Stimulated activated CD8-positive, alpha-beta memory T cell treated with anti-CD3 and anti-CD28 coated beads, Interleukin-4, amount 100 ng/mL, for 1 hour (primary cell): ENCODE data around the gene HS1BP3.

ENCODE experiments used
- DNase-seq, 2 donors: peaks; one replicate each; pipeline ENCODE4 v3.0.0-alpha.2; 2020; ENCODE audit warnings: low read depth in 2 of 2, low spot score in 1 of 2

HS1BP3 gene

DNA sequence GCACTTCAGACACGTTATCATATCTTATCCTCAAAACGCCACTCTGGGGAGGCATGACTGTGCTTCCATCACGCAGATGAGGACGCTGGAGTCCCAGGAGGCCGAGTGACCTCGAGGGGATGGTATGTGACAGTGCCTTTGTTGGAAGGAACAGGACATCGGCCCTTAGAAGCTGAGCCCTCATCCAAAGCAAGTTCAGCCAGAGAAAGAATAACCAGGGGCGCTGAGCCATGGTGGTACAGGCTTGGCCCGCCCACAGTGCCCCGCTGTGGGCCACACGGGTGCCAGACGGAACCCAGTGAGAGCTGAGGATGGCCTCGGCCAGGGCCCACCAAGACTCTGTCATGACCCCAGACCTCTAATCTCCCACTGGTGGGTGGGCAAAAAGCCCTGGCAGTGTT, 31.3 kb downstream of the HS1BP3 start:
- DNase-seq, result no peak

DNA sequence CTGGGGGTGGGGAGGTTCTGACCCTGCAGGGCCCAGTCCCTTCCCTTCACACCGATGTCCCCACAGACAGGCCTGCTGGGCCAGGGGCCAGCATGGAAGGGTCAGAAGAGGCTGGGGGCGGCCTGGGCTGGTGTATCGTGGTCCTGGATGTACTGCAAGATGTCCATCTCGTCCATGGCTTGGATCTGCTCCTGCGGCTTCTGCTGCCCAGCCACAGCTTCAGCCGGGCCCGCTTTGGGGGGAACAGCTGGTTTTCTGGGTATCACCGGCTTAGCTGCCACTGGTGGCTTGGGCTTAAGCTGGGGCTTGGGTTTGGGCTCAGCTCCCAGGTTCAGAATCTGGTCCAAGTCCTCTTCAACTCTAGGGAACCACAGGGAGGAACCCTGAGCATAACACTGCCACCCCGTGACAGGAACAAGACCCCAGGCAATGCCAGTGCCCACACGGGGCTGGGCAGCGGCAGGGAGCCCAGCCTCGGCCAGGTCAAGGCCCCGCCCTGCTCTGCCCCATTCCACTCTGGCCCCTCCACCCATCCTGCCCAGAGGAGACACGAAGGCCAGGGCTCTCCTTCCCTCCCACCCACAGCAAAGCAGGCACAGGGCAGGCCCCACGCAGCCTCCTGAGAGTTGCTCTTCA, 31.9 kb downstream of the HS1BP3 start:
- no peak for DNase-seq

DNA sequence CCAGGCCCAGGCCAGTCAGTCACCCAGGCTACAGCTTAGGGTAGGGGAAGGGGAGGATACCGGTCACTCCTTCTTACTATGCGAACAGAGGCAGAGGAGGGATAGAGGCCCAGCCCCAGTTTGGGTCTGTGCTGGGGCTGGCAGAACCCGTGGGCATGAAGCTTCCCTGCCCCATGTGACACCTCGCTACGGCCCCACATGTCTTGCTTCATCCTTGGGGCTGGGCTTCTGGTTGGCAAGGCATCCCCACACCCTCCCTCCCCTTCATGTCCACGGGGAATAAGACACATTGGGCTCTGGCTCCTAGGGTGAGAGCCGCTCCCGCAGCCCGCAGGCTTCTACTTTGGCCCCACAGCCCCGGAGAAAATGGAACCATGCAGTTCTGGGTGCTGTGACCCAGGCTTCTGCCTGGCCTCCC, 32.4 kb downstream of the HS1BP3 start:
- no peak for DNase-seq

DNA sequence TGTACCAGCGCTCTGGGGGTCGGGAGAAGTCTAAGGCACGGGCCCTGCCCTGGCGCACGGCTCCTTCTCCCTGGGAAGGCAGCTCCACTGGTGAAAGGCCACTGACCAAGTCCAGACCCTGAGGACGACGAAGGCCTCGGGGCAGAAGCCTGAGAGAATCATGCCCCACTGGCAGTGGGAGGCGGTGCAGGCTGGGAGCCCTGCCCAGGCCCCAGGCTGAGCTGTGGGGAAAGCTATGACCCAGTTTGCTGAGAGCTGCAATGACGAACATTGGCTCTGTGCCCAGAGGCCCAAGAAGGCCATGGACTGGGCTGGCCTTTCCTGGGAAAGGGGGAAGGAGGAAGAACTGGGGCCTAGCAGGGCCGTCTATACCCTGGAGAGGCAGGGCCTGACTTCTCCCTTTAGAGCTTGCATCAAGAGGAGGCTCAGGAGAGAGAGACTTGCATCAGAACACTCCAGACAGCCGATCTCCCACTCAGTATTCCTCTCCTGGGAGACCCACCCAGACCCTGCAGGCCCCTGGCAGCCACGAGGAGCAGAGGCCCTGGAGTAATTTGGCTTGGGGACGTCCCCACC, 32.9 kb downstream of the HS1BP3 start:
- no peak for DNase-seq

DNA sequence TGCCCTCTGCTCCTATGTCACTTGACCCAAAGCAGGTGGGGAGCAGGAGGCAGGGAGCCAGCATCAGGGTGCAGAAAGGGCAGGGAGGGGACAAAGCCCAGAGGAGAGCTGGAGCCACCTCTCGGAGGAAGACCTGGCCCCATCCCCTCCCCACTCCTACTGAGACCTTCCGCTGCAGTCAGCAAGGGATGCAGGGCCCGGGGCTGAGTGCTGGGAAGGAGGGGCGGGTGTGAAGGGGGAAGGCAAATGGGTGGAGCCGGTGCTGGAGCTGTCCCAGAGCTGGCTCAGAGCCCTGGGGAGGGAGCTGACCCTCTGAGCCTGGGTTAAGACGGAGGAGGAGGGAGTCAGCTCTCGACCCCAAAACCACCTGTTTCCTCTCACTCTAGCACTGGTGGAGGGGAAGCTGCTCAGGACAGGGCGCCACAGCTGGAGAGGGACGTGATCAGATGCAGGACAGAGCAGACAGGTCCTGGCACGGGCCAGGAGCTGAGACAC, 33.8 kb downstream of the HS1BP3 start:
- no peak for DNase-seq

DNA sequence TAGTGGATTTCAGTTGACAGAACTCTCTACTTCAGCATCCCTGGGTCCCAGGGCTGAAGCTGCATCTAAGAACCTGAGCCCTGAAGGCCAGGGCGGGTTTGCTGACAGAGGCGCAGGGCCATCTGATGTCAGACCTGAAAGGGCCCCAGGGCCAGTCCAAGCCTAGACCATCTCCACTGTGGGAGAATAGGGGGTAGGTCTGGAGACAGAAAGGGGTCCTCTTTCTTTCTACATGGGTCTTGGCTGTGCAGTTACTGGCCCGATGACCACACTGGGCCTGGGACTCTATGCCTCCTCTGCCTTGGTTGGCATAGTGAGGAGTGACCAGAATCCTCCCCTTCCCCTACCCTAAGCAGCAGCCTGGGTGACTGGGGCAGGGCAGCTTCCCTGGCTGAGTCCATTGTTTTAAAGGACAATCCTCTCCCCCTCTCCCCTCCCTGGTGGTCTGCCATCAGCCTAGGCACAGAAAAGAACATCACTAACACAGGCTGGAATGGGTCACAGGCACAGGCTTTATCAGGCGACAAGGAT, 34.5 kb downstream of the HS1BP3 start:
- DNase-seq, result no peak

DNA sequence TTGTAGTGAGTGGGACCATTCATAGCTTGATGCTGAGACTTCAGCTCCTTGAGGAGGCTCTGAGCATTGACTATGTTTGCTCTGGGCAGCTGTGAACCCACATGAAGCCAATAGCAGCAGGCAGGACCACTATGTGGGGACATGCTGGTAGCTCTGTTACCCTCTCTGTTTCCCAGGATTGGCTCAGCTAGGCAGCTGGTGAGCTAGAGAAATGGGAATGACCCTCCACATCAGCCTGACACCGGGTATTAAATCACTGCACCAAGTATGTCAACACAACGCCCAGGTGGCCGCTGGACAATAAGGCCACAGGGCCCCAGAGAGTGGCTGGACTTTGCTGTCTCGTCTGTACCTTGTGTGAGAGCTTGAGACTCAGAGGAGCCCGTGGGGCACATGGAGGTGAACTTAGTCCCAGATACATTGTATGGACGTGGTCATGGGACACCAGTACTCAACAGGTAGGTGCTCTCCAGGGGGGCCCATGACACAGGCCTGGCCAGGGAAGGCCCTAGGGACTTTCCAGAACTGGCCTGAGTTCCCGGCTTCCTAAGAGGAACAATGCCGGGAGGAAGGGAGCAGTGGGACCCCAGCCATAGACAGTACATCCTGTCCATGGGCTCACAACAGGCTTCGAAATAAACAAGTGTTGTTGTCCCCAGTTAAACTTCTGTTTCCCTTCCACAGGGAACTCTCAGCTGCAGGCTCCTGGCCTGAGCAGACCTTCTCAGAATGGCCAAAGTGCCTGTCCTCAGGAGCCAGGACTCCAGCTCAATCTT, 35.2 kb downstream of the HS1BP3 start:
- DNase-seq, result no peak

DNA sequence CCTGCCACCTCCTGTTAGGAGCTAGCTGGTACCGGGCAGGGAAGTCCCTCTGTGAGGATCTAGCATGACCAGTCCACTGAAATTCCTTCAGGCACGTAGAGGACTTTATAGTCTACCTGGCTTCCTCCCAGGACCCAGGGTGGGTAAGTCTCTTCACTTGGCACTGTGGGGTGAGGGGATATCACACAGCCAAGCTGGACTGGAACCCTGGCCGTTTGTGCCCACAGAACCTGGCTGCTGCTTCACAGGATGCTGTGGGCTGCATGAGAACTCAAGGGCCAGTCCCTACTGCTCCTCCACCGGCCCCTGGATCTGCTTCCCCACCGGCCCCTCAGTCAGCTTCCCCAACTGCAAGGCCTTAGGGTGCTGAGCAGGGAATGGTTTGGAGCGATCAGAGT, 35.8 kb downstream of the HS1BP3 start:
- no peak for DNase-seq

DNA sequence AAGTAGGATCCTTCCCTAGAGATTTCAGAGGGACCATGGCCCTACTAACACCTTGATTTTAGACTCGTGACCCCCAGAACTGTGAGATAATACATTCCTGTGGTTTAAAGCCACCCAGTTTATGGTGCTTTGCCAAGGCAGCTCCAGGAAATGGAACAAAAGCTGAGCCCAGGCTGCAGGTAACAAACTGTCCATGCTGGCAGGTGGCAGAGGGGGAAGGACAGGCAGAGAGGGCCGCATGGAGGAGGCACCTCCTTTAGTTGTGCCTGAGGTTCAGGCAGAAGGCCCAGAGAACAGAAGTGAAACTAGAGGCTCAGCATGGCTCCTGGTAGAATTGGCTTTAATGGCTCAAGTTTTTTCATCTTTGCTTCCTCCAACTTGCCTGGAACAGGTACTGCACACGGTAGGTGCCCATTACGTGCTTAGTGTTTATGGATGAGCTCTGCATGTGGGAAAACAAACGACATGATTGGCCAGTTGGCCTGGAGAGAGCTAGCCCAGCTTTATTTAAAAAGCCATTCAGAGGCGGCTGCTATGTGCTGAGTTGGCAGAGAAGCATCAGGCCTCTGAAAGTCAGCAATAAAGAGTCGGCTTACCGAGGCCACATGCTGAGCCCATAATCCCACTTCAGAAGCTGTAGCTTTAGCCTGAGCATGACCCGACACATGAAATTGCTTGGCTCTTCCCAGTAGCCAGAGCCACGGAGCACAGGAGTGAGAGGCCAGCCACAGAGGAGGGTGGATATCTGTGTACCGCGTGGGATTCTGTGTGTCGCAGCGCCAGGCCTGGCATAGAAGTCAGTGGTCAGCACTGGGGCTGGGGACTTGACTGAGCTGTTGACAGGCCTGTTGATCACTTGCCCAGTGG, 36.5 kb downstream of the HS1BP3 start:
- DNase-seq, result no peak

DNA sequence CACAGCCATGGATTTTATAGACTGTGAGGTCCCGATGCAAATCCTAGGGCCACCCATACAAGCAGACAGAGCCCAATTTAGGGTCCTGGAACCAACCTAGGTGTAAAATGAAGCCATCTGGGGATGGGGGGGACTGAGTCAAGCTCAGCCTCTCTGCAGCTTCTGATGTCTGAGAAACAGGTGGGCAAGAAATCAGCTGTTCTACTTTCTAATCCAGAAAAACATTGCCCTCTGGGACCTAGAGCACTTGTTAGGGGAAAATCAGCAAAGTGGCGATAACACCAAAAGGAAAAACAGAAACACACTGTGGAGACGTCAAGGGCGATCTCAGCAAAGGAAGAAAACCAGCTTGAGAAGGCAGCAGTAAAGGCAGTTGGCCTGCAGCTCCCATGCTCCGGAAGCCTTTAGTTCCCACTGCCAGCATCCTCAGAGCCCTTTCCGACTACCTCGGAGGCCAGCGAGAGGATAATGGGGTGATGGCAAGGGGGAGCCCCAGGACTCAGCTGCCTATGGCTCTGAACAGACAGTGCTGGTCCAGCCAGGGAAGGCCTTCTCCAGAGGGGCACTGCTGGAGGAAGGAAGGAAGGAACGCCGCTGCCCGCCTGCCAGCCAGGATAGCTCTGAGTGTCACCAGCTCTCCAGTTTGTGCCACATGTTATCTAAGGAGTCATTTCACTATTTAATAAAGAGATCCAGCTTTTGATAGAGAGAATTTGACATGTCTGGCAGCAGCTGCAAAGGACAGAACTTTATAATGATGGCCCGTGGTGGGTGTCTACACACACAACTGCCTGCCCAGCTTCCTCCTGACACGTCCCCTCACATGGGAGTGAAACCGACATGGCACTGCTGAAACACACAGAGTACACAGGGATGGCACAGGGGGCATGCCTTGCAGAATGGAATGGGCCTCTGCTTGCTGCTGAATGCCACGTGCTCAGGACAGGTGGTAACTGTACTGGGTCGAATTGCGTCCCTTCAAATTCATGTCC, 37.7 kb downstream of the HS1BP3 start:
- DNase-seq, result no peak

DNA sequence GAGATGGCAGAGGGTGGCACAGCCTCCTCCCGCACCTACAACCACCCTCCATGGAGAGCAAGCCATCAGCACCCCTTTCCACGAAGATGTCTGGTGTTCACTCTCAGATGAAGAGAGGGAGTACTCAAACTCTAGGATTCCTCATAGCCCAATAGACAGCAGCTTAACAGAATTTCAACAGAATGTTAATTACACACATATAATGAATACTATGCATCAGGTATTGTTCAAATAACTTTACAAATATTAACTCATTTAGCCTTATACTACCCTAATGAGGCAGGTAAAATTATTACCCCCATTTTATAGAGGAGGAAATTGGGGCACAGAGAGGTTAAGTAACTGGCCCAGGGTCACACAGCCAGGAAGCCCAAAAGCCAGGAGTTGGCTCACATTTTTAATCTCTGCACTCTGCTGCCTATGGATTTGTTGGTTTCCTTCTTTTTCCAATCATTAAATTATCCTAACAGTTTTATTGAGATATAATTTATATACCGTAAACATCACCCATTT, 39.0 kb downstream of the HS1BP3 start:
- DNase-seq, result no peak

DNA sequence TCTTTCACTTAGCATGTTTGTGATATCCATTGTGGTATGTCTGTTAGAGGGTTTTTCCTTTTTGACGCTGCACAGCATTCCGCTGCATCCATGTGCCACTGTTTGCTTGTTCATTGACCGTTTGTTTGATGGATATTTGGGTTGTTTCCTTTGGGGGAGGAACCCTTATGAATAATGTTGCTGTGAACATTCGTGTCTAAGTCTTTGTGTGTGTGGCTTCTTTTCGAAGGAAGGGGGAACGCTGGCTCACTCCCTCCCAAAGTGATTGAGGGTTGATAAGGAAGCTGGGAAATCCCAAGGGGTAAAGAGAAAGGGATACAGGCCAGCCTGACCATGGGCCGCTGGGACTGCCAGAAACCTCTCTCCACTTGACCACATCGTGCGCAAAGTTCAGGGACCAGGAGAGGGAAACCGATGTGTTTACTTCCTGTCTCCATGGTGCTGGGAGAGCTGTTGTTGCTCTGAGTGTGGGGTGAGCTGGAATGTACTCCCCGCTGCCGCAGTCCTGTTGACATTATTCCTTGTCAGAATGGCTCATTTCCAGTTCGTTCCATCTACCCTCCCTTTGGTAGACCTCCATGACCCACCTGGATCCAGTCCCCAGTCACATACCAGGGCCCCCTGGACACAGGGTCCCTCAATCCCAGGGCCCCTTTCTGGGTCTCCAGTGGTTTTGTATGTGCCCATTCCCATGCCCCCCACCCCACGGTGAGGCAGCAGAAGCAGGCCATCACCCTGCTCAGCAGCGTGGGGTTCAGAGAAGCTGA, 39.6 kb downstream of the HS1BP3 start:
- no peak for DNase-seq

DNA sequence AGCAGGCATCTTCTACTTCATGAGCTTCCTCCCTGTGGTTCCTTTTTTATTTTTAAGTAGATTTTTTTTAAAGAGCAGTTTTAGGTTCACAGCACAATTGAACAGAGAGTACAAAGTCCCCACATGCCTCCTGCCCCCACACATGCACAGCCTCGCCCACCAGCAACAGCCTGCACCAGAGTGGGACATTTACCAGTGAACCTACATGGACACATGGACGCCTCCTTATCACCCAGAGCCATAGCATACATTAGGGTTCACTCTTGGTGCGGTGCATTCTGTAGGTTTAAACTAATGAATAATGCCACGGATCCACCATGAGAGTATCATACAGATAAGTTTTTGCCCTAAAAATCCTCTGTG, 40.9 kb downstream of the HS1BP3 start:
- DNase-seq, result no peak

DNA sequence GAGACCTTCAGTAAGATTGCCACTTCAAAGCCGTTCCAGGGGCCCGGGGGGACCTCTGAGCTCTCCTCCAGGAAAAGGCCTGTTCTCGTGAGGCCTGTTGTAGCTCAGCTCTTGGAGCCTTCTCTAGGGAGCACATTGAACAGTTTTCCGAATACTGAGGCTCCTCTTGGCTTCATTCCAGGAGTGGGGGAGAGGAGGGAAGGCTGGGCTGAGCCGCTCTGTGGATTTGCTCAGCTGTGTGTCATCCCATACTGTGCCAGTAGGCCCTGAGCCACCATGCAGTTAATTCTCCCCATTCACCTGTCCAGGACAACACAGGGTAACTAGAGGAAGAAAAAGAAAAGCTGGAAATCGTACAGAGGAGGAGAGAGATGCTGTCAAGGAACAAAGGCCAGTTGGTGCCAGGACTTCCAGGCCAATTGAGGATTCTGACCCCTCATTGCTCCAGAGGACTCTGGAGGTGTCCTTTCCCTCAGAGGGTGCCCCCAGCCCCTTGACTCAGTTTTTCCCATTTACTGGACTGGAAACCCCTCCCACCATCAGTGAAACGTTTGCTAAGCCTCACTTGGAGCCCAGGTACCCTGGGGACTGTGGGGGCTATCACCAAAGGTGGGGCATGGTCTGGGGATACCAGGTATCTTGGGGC, 41.4 kb downstream of the HS1BP3 start:
- no peak for DNase-seq

DNA sequence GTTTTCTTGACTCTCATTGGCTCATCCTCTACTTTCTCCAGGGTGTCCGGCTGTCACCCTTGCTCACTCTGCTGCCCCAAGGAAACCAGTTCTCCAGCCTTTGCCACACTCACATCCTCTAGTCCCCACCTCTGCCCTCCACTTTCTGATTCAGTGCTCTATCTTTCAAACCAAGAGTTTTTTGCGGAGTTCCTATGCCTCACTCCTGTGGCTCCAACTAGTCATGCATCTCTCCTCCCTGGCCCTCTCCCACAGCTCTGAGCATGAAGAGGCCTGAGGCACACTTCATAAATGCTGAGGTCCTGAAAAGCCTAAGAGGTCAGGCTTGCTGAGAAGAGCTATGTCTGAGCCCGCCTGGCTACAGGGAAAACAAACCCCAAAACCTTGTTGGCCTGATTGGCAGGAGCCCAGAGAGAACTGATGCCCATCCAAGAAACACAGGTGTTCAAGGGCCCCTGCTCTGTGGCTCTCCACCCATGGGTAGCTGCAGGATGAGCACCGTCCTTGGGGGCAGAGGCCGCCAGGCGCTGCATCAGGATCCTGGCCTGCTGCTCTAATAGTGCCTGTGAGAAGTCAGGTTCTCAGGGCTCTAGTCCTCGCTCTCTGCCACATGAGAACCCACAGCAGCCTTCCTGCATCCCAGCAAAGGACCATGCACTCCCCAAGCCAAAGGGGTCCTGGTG, 42.1 kb downstream of the HS1BP3 start:
- no peak for DNase-seq

DNA sequence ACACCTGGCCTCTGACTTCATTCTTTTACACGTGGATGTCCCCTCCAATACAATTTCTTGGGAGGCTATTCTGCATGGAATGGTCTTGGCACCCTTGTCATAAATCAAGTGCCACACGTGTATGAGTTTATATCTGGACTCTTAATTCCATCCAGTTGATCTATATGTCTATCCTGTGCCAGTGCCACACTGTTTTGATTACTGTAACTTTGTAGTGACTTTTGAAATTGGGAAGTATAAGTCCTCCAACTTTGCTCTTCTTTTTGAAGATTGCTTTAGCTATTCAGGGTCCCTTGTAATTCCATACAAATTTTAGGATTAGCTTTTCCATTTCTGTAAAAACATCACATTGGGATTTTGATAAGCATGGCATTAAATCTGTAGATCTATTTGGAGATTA, 43.5 kb downstream of the HS1BP3 start:
- no peak for DNase-seq

DNA sequence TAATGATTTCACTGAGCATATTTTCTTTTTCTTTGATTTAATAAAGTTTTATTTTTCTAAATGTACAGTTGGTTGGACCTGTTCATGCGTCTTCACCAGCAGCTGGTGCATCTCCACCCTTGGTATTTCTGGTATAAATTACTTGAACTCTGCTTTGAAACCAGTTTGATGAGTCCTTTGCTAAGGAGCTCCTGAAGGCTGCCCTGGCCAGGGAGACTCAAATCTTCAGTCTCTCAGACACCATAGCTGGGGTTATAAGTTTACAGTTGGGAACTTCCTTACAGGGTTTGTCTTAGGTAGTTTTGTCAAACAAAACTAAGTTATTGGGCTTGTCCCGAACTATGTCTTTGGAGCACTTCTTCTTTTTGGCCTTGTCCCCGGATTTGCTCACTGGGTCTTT, 44.7 kb downstream of the HS1BP3 start:
- no peak for DNase-seq

DNA sequence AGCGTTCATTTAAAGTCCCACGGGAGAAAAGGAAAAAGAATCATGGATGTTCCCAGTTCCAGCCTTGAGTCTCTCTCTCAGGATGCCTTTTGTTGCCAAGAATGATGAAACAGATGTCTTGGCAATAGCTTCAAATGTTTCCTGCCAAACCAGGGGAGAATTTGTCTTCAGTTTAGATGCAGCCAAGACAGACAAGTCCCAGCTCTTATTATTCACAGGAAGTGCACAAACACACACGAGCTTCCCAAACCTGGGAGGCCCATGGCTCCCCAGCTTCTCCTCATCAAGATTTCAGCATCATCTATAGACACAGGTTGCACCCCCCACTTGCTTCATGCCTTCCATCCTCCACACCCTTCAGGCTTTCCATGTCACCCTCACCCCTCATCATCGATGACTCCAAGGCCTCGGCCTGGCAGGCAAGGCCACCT, 45.9 kb downstream of the HS1BP3 start:
- DNase-seq, result no peak
